Fibroblast of mammary gland (primary cell): Measurements from ENCODE around the gene ZNF438.

Experiments used
- DNase-seq: peaks from one replicate; pipeline ENCODE4 v3.0.0-alpha.2; 2010; ENCODE audit warnings: low read depth
- H3K4me3 ChIP-seq: 2 replicates; pipeline ENCODE4 v1.5.1; 2011; ENCODE audit warnings: low read depth, mild to moderate bottlenecking, low read length, moderate library complexity; ENCODE audit not compliant: control insufficient read depth
- TF ChIP-seq, protein P1 (sequence below): conservative IDR thresholded peaks from 2 replicates; pipeline ENCODE4 v1.5.1; 2011; ENCODE audit warnings: low read depth, low read length, inconsistent platforms; ENCODE audit not compliant: control insufficient read depth, insufficient read depth

Gene ZNF438

DNA sequence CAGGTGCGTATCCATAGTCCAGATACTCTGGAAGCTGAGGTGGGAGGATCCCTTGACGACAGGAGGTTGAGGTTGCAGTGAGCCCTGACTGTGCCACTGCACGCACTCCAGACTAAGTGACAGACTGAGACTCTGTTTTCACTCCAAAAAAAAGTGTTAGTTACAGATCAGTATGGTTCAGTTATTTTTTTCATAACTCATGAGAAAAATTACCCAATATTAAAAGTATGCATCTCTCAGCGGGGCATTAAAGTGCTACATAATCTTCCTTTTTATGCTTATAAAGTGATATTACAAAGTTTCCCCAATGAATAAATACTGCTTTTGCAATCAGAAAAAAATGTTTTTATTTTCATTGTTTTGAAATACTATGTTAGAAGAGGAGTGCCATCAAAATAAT, 147.9 kb downstream of the ZNF438 start:
- DNase-seq: no peak
- TF ChIP-seq, protein P1, sequence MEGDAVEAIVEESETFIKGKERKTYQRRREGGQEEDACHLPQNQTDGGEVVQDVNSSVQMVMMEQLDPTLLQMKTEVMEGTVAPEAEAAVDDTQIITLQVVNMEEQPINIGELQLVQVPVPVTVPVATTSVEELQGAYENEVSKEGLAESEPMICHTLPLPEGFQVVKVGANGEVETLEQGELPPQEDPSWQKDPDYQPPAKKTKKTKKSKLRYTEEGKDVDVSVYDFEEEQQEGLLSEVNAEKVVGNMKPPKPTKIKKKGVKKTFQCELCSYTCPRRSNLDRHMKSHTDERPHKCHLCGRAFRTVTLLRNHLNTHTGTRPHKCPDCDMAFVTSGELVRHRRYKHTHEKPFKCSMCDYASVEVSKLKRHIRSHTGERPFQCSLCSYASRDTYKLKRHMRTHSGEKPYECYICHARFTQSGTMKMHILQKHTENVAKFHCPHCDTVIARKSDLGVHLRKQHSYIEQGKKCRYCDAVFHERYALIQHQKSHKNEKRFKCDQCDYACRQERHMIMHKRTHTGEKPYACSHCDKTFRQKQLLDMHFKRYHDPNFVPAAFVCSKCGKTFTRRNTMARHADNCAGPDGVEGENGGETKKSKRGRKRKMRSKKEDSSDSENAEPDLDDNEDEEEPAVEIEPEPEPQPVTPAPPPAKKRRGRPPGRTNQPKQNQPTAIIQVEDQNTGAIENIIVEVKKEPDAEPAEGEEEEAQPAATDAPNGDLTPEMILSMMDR: no peak
- no peak overlapping the region for H3K4me3 ChIP-seq

DNA sequence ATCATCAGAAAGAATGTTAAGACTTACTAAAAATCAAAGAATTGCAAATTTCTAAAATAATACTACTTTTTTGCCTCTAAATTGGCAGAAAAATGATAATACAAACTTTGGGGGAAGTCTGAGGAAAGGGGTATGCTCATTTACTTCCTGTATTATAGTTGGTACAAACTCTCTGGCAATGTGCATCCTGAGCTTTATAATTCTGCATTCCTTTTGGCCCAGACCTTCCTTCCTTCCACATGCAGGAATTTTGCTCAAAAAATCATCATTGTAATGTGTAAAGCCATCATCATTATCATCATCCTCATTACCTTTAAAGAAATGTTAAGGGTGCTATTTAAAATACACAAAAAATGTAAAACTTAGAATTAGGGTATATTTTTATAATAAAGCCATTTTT, 148.5 kb downstream of the ZNF438 start:
- no peak for DNase-seq
- TF ChIP-seq, protein P1: no peak
- H3K4me3 ChIP-seq: no peak overlapping the region

DNA sequence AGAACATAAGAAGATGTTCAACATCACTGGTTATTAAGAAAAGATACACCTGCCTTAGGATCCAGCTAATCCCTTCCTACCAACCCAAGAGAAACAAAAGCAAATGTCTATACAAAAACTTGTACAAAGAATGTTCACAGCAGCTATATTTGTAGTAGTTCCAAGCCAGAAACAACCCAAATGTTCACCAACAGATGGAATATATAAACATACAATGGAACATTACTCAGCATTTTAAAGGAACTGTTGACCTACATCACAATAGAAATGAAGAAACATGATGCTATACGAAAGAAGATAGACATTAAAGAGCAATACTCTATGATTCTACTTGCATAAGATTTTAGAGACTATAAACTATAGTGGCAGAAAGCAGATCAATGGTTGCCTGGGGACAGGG, 149.4 kb downstream of the ZNF438 start:
- no peak overlapping the region for H3K4me3 ChIP-seq
- TF ChIP-seq, protein P1: no peak
- no peak for DNase-seq

DNA sequence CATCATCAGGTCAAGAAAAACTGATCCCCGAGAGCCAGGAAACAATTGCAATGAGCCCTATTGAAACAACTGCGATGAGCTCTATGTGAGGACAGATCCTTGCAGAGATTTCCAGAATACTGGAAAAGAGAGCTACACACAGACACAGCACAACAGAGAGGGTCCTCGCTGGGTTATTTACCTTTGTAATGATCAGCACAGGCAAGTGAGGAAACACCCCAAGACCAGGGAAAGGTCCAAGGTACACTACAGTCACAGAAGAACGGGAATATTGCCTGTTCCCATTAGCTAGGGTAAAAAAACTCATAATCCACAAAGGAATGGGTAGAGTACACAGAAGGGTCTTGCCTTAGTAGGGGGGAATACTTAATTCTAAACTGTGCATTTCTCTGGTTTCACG, 152.7 kb downstream of the ZNF438 start:
- no peak overlapping the region for H3K4me3 ChIP-seq
- TF ChIP-seq, protein P1: no peak
- DNase-seq: no peak

DNA sequence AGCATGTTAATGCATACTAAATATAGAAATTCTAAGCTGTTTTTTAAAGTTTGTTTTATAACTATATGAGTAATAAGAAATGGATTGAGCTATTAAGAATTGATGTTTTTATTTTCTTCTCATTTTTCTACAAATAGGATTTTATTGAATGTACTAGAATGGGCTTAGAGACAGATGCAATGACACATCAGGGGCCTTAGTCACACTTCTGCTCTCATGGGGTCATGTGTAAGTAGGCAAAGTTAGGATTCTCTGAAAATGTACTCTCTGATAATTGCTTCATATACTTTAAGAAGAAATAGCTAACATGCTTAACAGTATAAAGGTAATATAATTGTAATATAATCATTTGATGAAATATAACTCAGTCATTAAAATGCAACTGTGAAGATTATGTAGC, 154.6 kb downstream of the ZNF438 start:
- TF ChIP-seq, protein P1: no peak
- H3K4me3 ChIP-seq: no peak overlapping the region
- peak; percentile 76 for DNase-seq

DNA sequence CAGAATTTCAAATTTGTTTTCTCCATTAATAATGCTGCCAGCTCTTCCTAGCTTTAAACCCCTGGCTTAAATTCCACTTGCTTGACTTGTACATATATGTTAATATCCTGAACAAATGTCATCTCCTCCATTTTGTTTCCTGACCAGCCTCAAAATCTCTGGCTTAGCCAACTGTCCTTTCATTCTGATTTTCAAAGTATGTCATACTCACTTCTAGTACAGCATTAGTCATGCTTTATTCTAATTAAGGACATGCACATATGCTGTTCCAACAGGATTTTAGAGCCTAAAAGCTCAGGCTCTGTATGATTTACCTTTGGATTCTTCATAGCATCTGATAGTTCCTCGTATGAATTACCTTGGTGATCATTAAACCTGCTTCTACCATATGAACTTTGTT, 158.3 kb downstream of the ZNF438 start:
- DNase-seq: peak; percentile 53
- TF ChIP-seq, protein P1: no peak

DNA sequence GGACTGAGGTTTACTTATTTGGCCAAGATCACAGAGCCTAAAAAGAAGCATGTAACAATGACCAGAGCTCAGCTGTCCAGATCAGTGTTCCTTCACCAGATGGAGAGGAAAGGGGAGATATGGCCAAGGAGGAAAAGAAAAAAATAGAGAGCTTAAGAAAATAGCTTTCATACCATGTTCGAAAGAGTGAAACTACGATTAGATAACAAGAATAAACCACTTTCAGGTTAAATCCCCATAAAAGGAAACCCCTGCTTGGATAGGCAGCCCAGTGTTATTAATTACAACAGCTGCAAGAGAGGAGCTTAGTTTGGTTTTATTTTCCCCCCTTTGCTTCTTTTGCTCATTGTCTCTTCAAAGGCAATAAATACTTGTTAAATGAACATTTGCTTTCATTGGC, 160.8 kb downstream of the ZNF438 start:
- TF ChIP-seq, protein P1: no peak
- no peak for DNase-seq
- H3K4me3 ChIP-seq: no peak overlapping the region

More for the DNA sequence above, 158.3 kb downstream of the ZNF438 start:
- H3K4me3 ChIP-seq: no peak overlapping the region
